ENCODE measurements around the gene ZNF664.

Gene ZNF664

DNA sequence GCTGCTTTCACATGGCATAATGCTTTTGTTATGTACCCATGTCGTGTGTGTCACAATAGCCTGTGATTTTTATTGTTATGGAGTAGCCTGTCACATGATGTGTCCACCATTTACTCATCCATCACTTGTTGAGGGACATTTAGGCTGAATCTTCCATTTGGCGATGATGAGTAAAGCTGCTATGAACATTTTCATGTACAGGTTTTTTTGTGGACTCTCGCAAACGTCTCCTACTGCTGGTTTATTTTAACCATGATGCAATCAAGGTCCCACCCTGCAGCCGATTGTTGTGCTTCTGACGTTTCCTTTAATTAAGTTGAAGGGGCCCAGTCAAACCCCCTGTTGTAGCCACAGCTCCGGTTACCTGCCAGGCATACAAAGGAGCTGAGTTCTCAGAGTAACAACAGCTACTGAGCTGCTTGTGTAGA, 63.2 kb downstream of the ZNF664 start:
- DNase-seq, result no peak

DNA sequence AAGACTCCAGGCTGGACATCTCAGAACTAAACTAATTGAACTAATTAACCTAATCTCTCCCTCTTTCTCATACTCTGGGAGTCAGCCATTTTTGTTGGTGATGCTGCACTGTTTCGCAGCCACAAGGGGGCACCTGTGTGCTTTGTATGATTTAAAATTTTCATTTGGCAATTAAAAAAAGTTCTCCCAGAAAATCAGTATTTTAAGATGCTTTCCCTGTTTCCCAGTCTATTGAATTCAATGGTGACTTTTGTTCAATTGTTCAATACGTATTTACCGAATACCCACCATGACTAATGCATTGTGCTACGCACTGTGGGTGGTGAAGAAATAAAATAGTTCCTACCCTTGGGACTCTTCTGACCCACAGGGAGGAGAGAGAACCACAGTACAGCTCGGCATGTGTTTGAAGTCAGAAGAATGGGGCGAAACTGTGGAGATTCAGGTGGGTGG, 63.7 kb downstream of the ZNF664 start:
- DNase-seq, result peak; percentile 20

- no peak for DNase-seq
Measured at GRCh38 chr12:124037331-124037730, 64.3 kb downstream of the ZNF664 start.

DNA sequence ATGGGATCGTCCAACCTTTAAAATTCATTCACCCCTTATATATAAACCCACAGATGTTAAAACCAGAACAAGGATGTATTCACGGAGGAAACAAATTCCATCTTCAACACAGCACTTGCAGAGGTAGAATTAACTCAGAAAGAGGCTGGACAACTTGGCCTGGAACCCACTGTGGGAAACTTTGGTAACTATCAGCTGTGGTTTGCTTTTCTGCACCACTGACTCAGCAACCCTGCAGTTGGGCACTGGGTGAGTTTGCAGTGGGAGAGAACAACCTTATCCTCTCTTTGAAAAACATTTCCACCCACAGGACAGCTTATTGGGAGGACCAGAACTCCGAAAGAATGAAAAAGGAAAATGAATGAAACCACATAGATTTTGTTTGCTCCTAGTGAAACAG, 66.3 kb downstream of the ZNF664 start:
- peak; percentile 19 for DNase-seq

DNA sequence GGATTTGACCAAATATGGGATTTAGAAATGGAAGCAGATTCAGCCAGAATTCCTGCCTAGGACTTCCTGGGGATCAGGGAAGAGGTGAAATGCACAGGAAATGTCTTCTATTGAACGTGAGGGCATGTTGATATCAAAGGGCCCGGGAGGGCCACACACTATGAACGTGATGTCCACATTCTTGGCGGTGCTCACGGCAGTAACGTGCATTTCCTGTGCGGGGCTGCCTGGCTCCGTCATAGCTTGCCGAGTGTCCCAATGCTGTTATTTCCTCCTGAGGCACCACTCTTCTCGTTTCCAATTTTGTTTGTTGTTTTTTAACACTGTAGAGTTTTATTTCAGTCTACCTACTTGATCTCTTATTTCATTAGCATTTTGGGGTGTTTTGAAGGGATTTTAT, 67.3 kb downstream of the ZNF664 start:
- DNase-seq, result no peak

- no peak for DNase-seq
Measured at GRCh38 chr12:124040737-124041136, 67.7 kb downstream of the ZNF664 start.

DNA sequence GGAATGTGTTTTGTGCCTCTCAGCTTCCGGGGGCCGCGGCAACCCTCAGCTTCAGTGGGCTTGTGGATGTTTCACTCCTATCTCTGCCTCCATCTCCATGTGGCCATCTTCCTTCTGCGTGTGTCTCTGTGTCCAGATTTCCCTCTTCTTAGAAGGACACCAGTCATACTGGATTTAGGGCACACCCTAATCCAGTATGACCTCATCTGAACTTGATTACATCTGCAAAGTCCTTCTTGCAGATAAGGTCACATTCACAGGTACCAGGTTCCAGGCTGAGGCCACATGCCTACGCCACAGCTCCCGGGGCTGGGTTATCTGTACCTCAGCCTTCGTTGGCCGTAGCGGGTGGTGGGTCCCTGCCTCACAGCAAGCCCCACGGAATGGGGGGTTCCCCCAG, 68.9 kb downstream of the ZNF664 start:
- DNase-seq, result no peak

DNA sequence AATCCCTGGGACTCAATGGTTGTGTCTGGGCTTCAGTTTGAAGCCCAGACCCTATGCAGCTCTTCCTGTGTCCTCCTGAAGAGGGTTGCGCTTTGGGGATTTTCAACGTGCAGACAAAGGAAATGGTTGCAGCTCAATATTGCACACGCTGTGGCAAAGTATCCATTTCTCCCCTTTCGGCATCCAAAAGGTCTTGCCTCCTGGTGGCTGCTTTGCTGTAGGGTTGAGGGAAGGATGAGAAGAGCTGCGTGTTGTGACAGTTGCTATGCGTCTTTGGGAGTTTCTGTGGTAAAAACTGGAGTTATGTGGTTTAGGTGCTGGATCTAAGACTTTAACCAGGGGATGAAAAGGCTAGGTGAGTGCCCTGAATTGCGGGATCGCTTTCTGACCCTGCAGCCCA, 71.0 kb downstream of the ZNF664 start:
- DNase-seq, result no peak

DNA sequence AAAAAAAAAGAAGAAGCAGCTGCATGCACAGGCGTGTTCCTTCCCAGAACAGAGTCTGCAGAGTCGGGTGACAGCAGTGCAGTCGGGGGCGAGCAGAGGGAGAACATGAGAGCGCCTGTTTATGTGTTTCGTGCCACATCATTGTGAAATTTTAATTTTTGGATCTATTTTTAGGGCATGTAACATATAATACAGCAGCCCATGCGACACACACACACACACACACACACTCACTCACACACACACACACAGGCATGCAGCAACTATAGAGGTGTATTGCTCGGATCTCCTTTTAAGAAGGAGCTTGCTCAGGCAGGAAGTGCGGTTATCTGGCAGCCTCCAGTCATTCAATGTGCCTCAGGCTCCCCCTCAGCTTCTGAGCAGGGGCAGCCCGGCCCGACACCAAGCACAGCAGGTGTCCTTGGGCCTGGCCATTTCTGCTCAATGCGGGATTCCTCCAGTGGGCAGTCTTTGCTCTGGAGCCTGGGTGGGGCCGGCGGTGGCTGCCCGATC, 71.8 kb downstream of the ZNF664 start:
- DNase-seq, result peak; percentile 81

- DNase-seq, result no peak
Measured at GRCh38 chr12:124045671-124046455, 72.8 kb downstream of the ZNF664 start.

DNA sequence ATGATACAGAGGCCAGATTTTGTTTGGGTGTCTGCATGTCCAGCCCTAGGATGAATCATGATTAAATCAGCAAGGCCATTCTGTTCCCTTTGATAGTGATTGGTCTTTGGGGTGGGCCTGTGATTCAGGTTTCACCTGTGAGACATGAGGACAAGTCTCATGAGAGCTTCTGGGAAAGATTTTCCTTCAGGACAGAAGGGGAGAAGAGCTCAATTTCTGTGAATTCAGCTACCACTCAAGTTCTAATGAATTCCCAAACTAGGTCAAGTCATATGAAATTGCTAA, 73.4 kb downstream of the ZNF664 start:
- DNase-seq, result no peak

- no peak for DNase-seq
Measured at GRCh38 chr12:124047045-124047566, 74.1 kb downstream of the ZNF664 start.

- DNase-seq, result no peak
Measured at GRCh38 chr12:124049451-124050094, 76.6 kb downstream of the ZNF664 start.

DNA sequence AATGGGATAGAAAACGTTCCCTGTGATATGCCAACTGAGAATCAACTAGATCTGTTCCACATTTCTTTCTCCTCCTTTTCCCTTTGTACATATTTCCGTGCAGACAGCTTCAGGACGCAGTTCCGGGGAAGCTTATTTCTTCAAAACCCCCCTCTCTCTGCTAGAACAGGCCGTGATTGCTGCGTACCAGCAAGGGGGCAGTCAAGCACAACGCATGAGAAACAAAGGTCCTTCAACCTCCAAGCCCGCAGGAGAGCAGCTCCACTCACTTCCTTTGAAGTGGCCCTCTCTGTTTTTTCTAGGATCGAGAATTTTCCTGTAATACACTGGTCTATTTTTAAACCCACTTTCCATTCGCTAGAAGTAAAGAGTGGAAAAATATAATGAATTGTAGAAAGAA, 80.8 kb downstream of the ZNF664 start:
- peak; percentile 5 for DNase-seq

- DNase-seq, result no peak
Measured at GRCh38 chr12:124055066-124055465, 82.1 kb downstream of the ZNF664 start.

DNA sequence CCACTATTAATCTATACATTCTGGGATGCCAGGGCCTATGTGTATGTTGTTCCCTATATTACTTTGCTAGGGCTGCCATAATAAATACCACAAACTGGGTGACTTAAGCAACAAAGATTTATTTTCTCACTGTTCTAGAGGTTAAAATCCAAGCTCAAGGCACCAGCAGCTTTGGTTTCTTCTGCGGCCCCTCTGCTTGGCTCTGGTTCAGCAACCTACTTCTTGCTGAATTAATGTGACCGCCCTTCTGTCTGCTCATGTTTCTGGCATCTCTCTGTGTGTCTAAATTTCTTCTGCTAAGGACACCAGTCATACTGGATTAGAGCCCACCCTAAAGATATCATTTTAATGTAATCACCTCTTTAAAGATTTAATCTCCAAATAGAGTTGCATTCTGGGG, 84.7 kb downstream of the ZNF664 start:
- DNase-seq, result no peak

GRCh38 chr12:124059752-124060151, 86.7 kb downstream of the ZNF664 start:
- no peak for DNase-seq
